AG04450 (cell line): ENCODE results near the gene KIF12. TPM values are rescaled to one million over a fixed set of nuclear protein-coding genes. Genes with fewer than 3 reads are reported as not detected.

Experiments used
- CTCF ChIA-PET: fragments of 300-600, 350-600 bp; formaldehyde crosslinking; extraction: SDS; loops from one replicate; lab custom pipeline; 2022; ENCODE audit warnings: antibody characterized with exemption, inconsistent platforms; lab: Charles Lee
- POLR2A ChIA-PET: fragments of 350-600 bp; formaldehyde crosslinking; extraction: SDS; loops from one replicate; lab custom pipeline; 2021; ENCODE audit warnings: antibody characterized with exemption, inconsistent platforms; lab: Yijun Ruan, JAX
- DNase-seq: peaks from one replicate; pipeline ENCODE4 v3.0.0-alpha.2; 2011; ENCODE audit warnings: low read depth, low spot score
- H3K27ac ChIP-seq: one replicate; pipeline ENCODE4 v1.5.1; 2012; ENCODE audit warnings: low read depth, low read length, control low read depth
- H3K27me3 ChIP-seq: one replicate; pipeline ENCODE4 v1.6.0; 2012; ENCODE audit warnings: low read length; ENCODE audit not compliant: control insufficient read depth, insufficient read depth
- H3K4me3 ChIP-seq: 2 replicates; pipeline ENCODE4 v1.5.1; 2011; ENCODE audit warnings: mild to moderate bottlenecking, low read depth, low read length, control low read depth
- H3K9me3 ChIP-seq: 2 replicates; pipeline ENCODE4 v1.5.1; 2012; ENCODE audit warnings: low read length; ENCODE audit not compliant: control insufficient read depth, insufficient read depth
- polyA plus RNA-seq: library from polyadenylated mRNA; depleted of rRNA; stranded (reverse); fragments of >200 nt; gene quantifications from 2 replicates; pipeline ENCODE4 v1.2.3, GENCODE V29; 2011
- TF ChIP-seq, protein P1 (sequence below): IDR thresholded peaks from 2 replicates; pipeline ENCODE4 v1.5.1; 2011; ENCODE audit warnings: low read depth, low read length, control low read depth, inconsistent platforms

KIF12 gene
- polyA plus RNA-seq, 1 experiment, result not detected

DNA sequence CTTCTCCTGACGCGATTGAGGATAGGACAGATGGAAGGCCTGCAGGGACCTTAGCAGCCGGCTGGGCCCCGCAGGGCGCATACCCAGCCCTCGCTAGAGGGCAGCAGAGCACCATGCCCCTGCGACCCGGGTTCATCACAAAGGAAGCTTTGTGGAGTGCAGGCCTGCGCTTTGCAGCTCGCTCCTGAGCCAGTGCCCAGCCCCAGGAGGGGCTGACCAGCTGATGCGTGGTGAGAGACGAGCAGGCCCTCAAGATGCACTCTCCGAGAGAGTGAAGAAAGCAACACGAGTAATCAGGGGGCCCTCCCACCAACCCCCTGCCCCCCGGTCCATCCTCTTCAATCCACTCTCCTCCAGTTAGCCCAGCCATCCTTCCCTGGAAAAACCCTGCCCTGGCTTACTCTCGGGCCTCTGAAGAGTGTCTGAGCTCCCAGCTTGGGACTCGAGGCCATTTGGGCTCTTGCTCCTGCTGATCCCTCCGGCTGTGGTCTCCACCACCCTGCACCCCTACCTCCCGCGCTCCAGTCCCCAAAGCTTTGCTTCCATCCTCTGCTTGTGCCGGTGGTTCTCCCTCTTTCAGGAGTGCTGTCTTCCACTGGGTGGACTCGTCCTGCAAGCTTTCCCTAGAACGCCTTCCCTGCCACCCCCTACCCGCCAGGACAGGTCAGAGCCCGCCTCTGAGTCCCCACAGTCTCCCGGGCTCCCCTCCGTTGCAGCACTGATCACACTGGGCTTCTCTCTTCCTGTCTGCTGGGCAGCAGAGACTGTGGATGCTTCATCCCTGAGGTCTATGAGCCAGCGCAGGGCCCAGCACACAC, 9.1 kb upstream of the KIF12 start:
- Histone ChIP-seq H3K9me3 (peaks cover 3% of the 10 kb centered on the region; the same call in 1 of the 2 replicates), H3K4me3 (no peak overlapping the region), H3K27me3 (peaks cover 19% of the 10 kb centered on the region), H3K27ac (no peak overlapping the region)
- ChIA-PET POLR2A (interaction anchor here (0.7 to 1.0 kb wide), 3 partner anchors 34 to 93 kb away, joined by 3 read pairs; no protein-coding TSS in a partner anchor), CTCF (interaction anchor here (0.5 to 10.0 kb wide), 48 partner anchors 9 to 985 kb away, joined by 3 to 348 read pairs (median 5); partner anchors contain the start of genes COL27A1 and ZNF618)
- TF ChIP-seq, protein P1, sequence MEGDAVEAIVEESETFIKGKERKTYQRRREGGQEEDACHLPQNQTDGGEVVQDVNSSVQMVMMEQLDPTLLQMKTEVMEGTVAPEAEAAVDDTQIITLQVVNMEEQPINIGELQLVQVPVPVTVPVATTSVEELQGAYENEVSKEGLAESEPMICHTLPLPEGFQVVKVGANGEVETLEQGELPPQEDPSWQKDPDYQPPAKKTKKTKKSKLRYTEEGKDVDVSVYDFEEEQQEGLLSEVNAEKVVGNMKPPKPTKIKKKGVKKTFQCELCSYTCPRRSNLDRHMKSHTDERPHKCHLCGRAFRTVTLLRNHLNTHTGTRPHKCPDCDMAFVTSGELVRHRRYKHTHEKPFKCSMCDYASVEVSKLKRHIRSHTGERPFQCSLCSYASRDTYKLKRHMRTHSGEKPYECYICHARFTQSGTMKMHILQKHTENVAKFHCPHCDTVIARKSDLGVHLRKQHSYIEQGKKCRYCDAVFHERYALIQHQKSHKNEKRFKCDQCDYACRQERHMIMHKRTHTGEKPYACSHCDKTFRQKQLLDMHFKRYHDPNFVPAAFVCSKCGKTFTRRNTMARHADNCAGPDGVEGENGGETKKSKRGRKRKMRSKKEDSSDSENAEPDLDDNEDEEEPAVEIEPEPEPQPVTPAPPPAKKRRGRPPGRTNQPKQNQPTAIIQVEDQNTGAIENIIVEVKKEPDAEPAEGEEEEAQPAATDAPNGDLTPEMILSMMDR, result peak; percentile 100
- peak; percentile 57 for DNase-seq

DNA sequence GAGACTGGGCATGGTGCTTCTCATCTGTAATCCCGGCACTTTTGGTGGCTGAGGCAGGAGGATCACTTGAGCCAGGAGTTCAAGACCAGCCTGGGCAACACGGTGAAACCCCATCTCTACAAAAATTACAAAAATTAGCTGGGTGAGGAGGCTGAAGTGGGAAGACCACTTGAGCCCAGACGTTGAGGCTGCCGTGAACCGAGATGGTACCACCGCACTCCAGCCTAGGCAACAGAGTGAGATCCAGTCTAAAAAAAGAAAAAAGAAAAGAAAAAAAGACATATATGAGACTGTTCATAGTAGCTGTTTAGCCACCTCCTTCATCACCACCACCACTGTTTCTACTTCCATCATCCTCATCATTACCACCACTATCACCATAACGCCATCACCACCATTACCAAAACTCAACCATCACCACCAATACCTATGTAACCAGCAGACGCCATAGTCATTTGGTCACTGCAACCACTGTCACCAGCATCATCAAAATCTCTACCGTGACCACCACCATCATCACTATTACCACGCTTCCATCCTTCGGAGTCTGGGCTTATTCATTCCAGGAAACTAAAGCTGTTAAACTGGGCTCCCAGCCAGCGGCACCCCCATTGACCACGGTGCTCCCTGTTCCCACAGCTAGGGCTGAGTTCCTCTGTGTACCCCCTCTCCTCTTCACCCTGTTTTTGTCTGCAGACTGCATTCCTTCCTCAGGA, 8.4 kb upstream of the KIF12 start:
- DNase-seq, result no peak
- TF ChIP-seq, protein P1, result no peak
- ChIA-PET CTCF (interaction anchor here (0.5 to 10.0 kb wide), 28 partner anchors 8 to 306 kb away, joined by 3 to 348 read pairs (median 7); partner anchors contain the start of gene COL27A1), POLR2A (interaction anchor here (0.8 to 1.0 kb wide), 2 partner anchors 34 to 49 kb away, joined by 3 read pairs; no protein-coding TSS in a partner anchor)
- Histone ChIP-seq H3K4me3 (no peak overlapping the region), H3K27ac (no peak overlapping the region), H3K27me3 (peaks cover 20% of the 10 kb centered on the region), H3K9me3 (peaks cover 8% of the 10 kb centered on the region)

DNA sequence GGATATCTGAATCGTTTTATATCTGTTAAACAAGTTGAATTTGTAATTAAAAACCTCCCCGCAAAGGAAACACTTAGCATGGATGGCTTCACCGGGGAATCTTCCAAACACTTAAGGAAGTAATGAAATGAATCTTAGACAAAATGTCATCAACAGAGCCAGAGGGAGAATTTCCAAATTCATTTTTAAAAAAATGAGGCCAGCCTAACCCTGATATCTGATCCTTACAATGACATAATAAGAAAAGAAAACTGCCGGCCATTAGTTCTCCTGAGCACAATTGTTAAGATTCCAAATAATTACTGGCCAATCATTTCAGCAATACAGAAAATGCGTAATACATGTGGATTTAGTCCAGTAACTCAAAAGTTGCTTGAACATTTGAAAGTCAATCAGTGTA, 6.1 kb upstream of the KIF12 start:
- peaks cover 14% of the 10 kb centered on the region for H3K9me3 ChIP-seq
- no peak overlapping the region for H3K27ac ChIP-seq
- H3K27me3 ChIP-seq, result peaks cover 22% of the 10 kb centered on the region
- ChIA-PET CTCF (interaction anchor here (0.6 to 10.0 kb wide), 4 partner anchors 22 to 193 kb away, joined by 3 to 348 read pairs (median 42); no protein-coding TSS in a partner anchor), POLR2A (no interaction called here)
- DNase-seq, result no peak
- no peak overlapping the region for H3K4me3 ChIP-seq
- TF ChIP-seq, protein P1, result no peak

DNA sequence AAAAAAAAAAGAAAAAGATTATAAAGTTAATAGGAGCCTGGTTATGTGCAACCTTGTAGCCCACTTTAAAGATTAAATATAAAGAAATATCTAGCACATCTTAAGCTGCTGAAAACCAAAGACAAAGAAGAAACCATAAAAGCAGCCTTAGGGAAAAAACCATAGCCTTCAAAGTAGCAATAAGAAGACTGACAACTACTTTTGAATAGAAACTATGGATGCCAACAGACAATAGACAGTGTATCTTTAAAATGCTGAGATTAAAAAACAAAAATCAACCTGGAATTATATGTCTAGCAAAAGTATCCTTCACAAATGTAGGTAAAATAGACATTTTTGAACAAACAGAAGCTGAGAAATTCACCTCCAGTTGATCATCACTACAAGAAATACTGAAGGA, 3.4 kb upstream of the KIF12 start:
- no peak overlapping the region for H3K4me3 ChIP-seq
- H3K27me3 ChIP-seq, result peaks cover 41% of the 10 kb centered on the region
- TF ChIP-seq, protein P1, result no peak
- POLR2A ChIA-PET, result no interaction called here
- H3K9me3 ChIP-seq, result peaks cover 19% of the 10 kb centered on the region
- CTCF ChIA-PET, result interaction anchor here (1.0 to 6.2 kb wide), 4 partner anchors 17 to 188 kb away, joined by 3 to 25 read pairs (median 8); no protein-coding TSS in a partner anchor
- H3K27ac ChIP-seq, result no peak overlapping the region
- no peak for DNase-seq
